WTC11 (cell line): ENCODE results near the gene NDUFS2.

Experiments used
- CBFB ChIP-seq: sonication (generic); formaldehyde crosslinking; IDR thresholded peaks from 2 replicates; pipeline ENCODE4 v1.8.1; 2022; ENCODE audit warnings: mild to moderate bottlenecking, low read depth, missing genetic modification reagents
- CTCF ChIP-seq: fragments of 200-600 bp; IDR thresholded peaks from 2 replicates; pipeline ENCODE4 v1.8.0; 2022; ENCODE audit warnings: antibody characterized with exemption
- ESRRA ChIP-seq: sonication (generic); formaldehyde crosslinking; IDR thresholded peaks from 2 replicates; pipeline ENCODE4 v1.8.1; 2022; ENCODE audit warnings: mild to moderate bottlenecking, missing genetic modification reagents, borderline replicate concordance
- ETV6 ChIP-seq: sonication (generic); formaldehyde crosslinking; IDR thresholded peaks from 2 replicates; pipeline ENCODE4 v1.8.1; 2022; ENCODE audit warnings: mild to moderate bottlenecking, missing genetic modification reagents
- FOXP1 ChIP-seq: sonication (generic); formaldehyde crosslinking; IDR thresholded peaks from 2 replicates; pipeline ENCODE4 v1.8.0; 2022; ENCODE audit warnings: missing genetic modification reagents, mild to moderate bottlenecking, moderate library complexity, borderline replicate concordance
- NFYB ChIP-seq: sonication (generic); formaldehyde crosslinking; conservative IDR thresholded peaks from 2 replicates; pipeline ENCODE4 v1.8.0; 2022; ENCODE audit warnings: low read depth, missing genetic modification reagents
- NR1H2 ChIP-seq: sonication (generic); formaldehyde crosslinking; IDR thresholded peaks from 2 replicates; pipeline ENCODE4 v1.9.0; 2021; ENCODE audit warnings: mild to moderate bottlenecking, moderate library complexity, missing genetic modification reagents
- NR2C2 ChIP-seq: sonication (generic); formaldehyde crosslinking; IDR thresholded peaks from 2 replicates; pipeline ENCODE4 v1.8.0; 2022; ENCODE audit warnings: mild to moderate bottlenecking, missing genetic modification reagents
- USF2 ChIP-seq: sonication (generic); formaldehyde crosslinking; IDR thresholded peaks from 2 replicates; pipeline ENCODE4 v1.8.1; 2023; ENCODE audit warnings: mild to moderate bottlenecking, missing genetic modification reagents, moderate library complexity
- ZNF317 ChIP-seq: sonication (generic); formaldehyde crosslinking; IDR thresholded peaks from 2 replicates; pipeline ENCODE4 v1.8.1; 2023; ENCODE audit warnings: low read depth, mild to moderate bottlenecking, moderate library complexity, missing genetic modification reagents, borderline replicate concordance
- ZSCAN18 ChIP-seq: fragments of 250-450 bp; sonication (Bioruptor Pico); IDR thresholded peaks from 2 replicates; pipeline ENCODE4 v2.1.2; 2022; ENCODE audit warnings: mild to moderate bottlenecking, moderate library complexity

GRCh38 chr1:161226320-161226711, 24.1 kb downstream of the NDUFS2 start:
- TF ChIP-seq USF2 (CRISPR knock-in tag) (no peak), ZNF317 (CRISPR knock-in tag) (no peak), FOXP1 (CRISPR knock-in tag) (no peak), CBFB (CRISPR knock-in tag) (no peak), CTCF (no peak), NFYB (CRISPR knock-in tag) (no peak), ZSCAN18 (CRISPR knock-in tag) (no peak), NR1H2 (CRISPR knock-in tag) (no peak), ESRRA (CRISPR knock-in tag) (no peak), ETV6 (no peak), NR2C2 (CRISPR knock-in tag) (no peak)
